ENCODE results near the gene WNT10A.
"Not testable (repeated sequence)": the region's sequence is repeated elsewhere in the genome, so short reads cannot be mapped to it uniquely, and the experiment has no call there.

DNA sequence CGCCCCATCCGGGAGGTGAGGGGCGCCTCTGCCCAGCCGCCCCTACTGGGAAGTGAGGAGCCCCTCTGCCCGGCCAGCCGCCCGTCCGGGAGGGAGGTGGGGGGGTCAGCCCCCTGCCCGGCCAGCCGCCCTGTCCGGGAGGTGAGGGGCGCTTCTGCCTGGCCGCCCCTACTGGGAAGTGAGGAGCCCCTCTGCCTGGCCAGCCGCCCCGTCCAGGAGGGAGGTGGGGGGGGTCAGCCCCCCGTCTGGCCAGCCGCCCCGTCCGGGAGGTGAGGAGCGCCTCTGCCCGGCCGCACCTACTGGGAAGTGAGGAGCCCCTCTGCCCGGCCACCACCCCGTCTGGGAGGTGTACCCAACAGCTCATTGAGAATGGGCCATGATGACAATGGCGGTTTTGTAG is 51.1 kb downstream of the WNT10A start:
- TF ChIP-seq ZNF2 (tag by site-specific recombination; IDR thresholded peaks at IDR 0.05); HOXD13 (CRISPR knock-in tag; IDR thresholded peaks at IDR 0.05; ENCODE audit: borderline replicate concordance); ZNF423 (tag by site-specific recombination; IDR thresholded peaks at IDR 0.05); ZSCAN23 (tag by site-specific recombination; IDR thresholded peaks at IDR 0.05); ZNF658 (tag by site-specific recombination; IDR thresholded peaks at IDR 0.05); ZNF274 (IDR thresholded peaks at IDR 0.05; ENCODE audit: low read length); ZNF274 (tag by site-specific recombination; IDR thresholded peaks at IDR 0.05; ENCODE audit: borderline replicate concordance); ZNF248 (tag by site-specific recombination; IDR thresholded peaks at IDR 0.05): not testable (repeated sequence)
- TF ChIP-seq, protein P1, sequence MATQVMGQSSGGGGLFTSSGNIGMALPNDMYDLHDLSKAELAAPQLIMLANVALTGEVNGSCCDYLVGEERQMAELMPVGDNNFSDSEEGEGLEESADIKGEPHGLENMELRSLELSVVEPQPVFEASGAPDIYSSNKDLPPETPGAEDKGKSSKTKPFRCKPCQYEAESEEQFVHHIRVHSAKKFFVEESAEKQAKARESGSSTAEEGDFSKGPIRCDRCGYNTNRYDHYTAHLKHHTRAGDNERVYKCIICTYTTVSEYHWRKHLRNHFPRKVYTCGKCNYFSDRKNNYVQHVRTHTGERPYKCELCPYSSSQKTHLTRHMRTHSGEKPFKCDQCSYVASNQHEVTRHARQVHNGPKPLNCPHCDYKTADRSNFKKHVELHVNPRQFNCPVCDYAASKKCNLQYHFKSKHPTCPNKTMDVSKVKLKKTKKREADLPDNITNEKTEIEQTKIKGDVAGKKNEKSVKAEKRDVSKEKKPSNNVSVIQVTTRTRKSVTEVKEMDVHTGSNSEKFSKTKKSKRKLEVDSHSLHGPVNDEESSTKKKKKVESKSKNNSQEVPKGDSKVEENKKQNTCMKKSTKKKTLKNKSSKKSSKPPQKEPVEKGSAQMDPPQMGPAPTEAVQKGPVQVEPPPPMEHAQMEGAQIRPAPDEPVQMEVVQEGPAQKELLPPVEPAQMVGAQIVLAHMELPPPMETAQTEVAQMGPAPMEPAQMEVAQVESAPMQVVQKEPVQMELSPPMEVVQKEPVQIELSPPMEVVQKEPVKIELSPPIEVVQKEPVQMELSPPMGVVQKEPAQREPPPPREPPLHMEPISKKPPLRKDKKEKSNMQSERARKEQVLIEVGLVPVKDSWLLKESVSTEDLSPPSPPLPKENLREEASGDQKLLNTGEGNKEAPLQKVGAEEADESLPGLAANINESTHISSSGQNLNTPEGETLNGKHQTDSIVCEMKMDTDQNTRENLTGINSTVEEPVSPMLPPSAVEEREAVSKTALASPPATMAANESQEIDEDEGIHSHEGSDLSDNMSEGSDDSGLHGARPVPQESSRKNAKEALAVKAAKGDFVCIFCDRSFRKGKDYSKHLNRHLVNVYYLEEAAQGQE (tag by site-specific recombination; IDR thresholded peaks at IDR 0.05): not testable (repeated sequence)
- TF ChIP-seq, protein P2, sequence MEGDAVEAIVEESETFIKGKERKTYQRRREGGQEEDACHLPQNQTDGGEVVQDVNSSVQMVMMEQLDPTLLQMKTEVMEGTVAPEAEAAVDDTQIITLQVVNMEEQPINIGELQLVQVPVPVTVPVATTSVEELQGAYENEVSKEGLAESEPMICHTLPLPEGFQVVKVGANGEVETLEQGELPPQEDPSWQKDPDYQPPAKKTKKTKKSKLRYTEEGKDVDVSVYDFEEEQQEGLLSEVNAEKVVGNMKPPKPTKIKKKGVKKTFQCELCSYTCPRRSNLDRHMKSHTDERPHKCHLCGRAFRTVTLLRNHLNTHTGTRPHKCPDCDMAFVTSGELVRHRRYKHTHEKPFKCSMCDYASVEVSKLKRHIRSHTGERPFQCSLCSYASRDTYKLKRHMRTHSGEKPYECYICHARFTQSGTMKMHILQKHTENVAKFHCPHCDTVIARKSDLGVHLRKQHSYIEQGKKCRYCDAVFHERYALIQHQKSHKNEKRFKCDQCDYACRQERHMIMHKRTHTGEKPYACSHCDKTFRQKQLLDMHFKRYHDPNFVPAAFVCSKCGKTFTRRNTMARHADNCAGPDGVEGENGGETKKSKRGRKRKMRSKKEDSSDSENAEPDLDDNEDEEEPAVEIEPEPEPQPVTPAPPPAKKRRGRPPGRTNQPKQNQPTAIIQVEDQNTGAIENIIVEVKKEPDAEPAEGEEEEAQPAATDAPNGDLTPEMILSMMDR (tag by site-specific recombination; IDR thresholded peaks at IDR 0.05): not testable (repeated sequence)
- TF ChIP-seq, protein P3, sequence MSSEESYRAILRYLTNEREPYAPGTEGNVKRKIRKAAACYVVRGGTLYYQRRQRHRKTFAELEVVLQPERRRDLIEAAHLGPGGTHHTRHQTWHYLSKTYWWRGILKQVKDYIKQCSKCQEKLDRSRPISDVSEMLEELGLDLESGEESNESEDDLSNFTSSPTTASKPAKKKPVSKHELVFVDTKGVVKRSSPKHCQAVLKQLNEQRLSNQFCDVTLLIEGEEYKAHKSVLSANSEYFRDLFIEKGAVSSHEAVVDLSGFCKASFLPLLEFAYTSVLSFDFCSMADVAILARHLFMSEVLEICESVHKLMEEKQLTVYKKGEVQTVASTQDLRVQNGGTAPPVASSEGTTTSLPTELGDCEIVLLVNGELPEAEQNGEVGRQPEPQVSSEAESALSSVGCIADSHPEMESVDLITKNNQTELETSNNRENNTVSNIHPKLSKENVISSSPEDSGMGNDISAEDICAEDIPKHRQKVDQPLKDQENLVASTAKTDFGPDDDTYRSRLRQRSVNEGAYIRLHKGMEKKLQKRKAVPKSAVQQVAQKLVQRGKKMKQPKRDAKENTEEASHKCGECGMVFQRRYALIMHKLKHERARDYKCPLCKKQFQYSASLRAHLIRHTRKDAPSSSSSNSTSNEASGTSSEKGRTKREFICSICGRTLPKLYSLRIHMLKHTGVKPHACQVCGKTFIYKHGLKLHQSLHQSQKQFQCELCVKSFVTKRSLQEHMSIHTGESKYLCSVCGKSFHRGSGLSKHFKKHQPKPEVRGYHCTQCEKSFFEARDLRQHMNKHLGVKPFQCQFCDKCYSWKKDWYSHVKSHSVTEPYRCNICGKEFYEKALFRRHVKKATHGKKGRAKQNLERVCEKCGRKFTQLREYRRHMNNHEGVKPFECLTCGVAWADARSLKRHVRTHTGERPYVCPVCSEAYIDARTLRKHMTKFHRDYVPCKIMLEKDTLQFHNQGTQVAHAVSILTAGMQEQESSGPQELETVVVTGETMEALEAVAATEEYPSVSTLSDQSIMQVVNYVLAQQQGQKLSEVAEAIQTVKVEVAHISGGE (tag by site-specific recombination; conservative IDR thresholded peaks at IDR 0.05; ENCODE audit: low read depth): not testable (repeated sequence)
- TF ChIP-seq, protein P4, sequence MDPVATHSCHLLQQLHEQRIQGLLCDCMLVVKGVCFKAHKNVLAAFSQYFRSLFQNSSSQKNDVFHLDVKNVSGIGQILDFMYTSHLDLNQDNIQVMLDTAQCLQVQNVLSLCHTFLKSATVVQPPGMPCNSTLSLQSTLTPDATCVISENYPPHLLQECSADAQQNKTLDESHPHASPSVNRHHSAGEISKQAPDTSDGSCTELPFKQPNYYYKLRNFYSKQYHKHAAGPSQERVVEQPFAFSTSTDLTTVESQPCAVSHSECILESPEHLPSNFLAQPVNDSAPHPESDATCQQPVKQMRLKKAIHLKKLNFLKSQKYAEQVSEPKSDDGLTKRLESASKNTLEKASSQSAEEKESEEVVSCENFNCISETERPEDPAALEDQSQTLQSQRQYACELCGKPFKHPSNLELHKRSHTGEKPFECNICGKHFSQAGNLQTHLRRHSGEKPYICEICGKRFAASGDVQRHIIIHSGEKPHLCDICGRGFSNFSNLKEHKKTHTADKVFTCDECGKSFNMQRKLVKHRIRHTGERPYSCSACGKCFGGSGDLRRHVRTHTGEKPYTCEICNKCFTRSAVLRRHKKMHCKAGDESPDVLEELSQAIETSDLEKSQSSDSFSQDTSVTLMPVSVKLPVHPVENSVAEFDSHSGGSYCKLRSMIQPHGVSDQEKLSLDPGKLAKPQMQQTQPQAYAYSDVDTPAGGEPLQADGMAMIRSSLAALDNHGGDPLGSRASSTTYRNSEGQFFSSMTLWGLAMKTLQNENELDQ (tag by site-specific recombination; IDR thresholded peaks at IDR 0.05; ENCODE audit: low read depth): not testable (repeated sequence)
